Measurements from ENCODE around the gene ODC1.

GRCh38 chr2:10481055-10481665 is 33.0 kb upstream of the ODC1 start:
- TF ChIP-seq POLR2A (IDR thresholded peaks at IDR 0.05; ENCODE audit: low read depth, low read length) (no peak), SPI1 (IDR thresholded peaks at IDR 0.05; ENCODE audit: low read depth, low read length) (no peak), TAF1 (IDR thresholded peaks at IDR 0.05; ENCODE audit: low read depth, low read length) (no peak)
